PC-9 (cell line): Measurements from ENCODE around the gene WDR83. TPM values are rescaled to one million over a fixed set of nuclear protein-coding genes. Genes with fewer than 3 reads are reported as not detected.

Experiments used
- BruUV-seq: library from RNA; stranded (reverse); fragments of 400-500 nt; replicated peaks from 2 replicates; lab custom pipeline; 2021; lab: Mats Ljungman, UMichigan
- CTCF ChIA-PET: fragments of 300-600 bp; sonication (Branson Sonifier 250); formaldehyde crosslinking; loops from one replicate; lab custom pipeline; 2022; ENCODE audit warnings: antibody characterized with exemption; lab: Charles Lee
- POLR2A ChIA-PET: fragments of 300-600 bp; sonication (Branson Sonifier 250); formaldehyde crosslinking; loops from one replicate; lab custom pipeline; 2022; ENCODE audit warnings: antibody characterized with exemption; ENCODE audit not compliant: unreplicated experiment; lab: Charles Lee
- DNase-seq, 2 experiments: peaks; one replicate each; pipeline versions ENCODE4 v3.0.0 to v3.0.0-alpha.2; 2015 to 2022; ENCODE audit warnings: mixed read lengths in 1 of 2
- H2AFZ ChIP-seq: fragments of 200-600 bp; sonication (generic); 2 replicates; pipeline ENCODE4 v1.8.1; 2017; ENCODE audit warnings: antibody characterized with exemption
- H3F3A ChIP-seq: fragments of 200-600 bp; sonication (generic); 2 replicates; pipeline ENCODE4 v1.8.1; 2017; ENCODE audit warnings: antibody characterized with exemption, mild to moderate bottlenecking, low read depth; ENCODE audit not compliant: insufficient read depth
- H3K27ac ChIP-seq: fragments of 200-600 bp; sonication (generic); 2 replicates; pipeline ENCODE4 v1.6.1; 2016; ENCODE audit warnings: mixed run types
- H3K27me3 ChIP-seq: fragments of 200-600 bp; sonication (generic); 2 replicates; pipeline ENCODE4 v1.6.1; 2016; ENCODE audit warnings: low read depth, mixed run types; ENCODE audit not compliant: insufficient read depth
- H3K36me3 ChIP-seq: fragments of 200-600 bp; sonication (generic); 2 replicates; pipeline ENCODE4 v1.6.1; 2016; ENCODE audit warnings: low read depth, mixed run types
- H3K4me1 ChIP-seq: fragments of 200-600 bp; sonication (generic); replicated peaks from 2 replicates; pipeline ENCODE4 v1.6.1; 2016; ENCODE audit warnings: mixed run types; ENCODE audit not compliant: insufficient read depth
- H3K4me2 ChIP-seq: fragments of 200-600 bp; sonication (generic); 2 replicates; pipeline ENCODE4 v1.6.1; 2017; ENCODE audit warnings: mixed run types
- H3K4me3 ChIP-seq: fragments of 200-600 bp; sonication (generic); 2 replicates; pipeline ENCODE4 v1.6.1; 2016; ENCODE audit warnings: mixed run types
- H3K79me2 ChIP-seq: fragments of 200-600 bp; sonication (generic); 2 replicates; pipeline ENCODE4 v1.6.1; 2017; ENCODE audit warnings: low read depth, mixed run types
- H3K9me2 ChIP-seq: fragments of 200-600 bp; sonication (generic); 2 replicates; pipeline ENCODE4 v1.8.1; 2017; ENCODE audit warnings: mild to moderate bottlenecking; ENCODE audit not compliant: insufficient read depth
- H3K9me3 ChIP-seq: fragments of 200-600 bp; sonication (generic); 2 replicates; pipeline ENCODE4 v1.8.1; 2016; ENCODE audit warnings: low read depth; ENCODE audit not compliant: insufficient read depth
- H4K20me1 ChIP-seq: fragments of 200-600 bp; sonication (generic); 2 replicates; pipeline ENCODE4 v1.8.1; 2017; ENCODE audit not compliant: insufficient read depth
- CTCF ChIP-seq: fragments of 200-600 bp; sonication (generic); conservative IDR thresholded peaks from 2 replicates; pipeline ENCODE4 v1.6.1; 2017; ENCODE audit warnings: mixed run types, antibody characterized with exemption, mild to moderate bottlenecking, moderate library complexity
- EZH2 ChIP-seq: fragments of 200-600 bp; sonication (generic); IDR thresholded peaks from 2 replicates; pipeline ENCODE4 v1.8.0; 2017; ENCODE audit warnings: antibody characterized with exemption, low read depth
- intact Hi-C: fragments of 100-400 bp; cut with micrococcal nuclease; formaldehyde crosslinking; loops from one replicate; pipeline ENCODE4 v1.10.0; 2022; ENCODE audit not compliant: unreplicated experiment
- total RNA-seq: library from RNA; stranded (reverse); gene quantifications from 2 replicates; pipeline ENCODE4 v1.2.3, GENCODE V29; 2021

WDR83 gene
- total RNA-seq, 1 experiment from 2014 or later = 12.9 TPM

GRCh38 chr19:12648088-12648487 is 18.5 kb upstream of the WDR83 start:
- DNase-seq = no peak
- H3K4me1 ChIP-seq = no peaks in the 10 kb centered on the region
- no peaks in the 10 kb centered on the region for H3K9me2 ChIP-seq
- ChIA-PET CTCF (interaction anchor here (0.6 kb wide), 1 partner anchor 1225 kb away, joined by 6 read pairs; no protein-coding TSS in a partner anchor), POLR2A (no interaction called here)
- no TSS peak for BruUV-seq
- no peak overlapping the region for H3K4me3 ChIP-seq
- H3K27ac ChIP-seq = no peak overlapping the region
- no peak overlapping the region for H2AFZ ChIP-seq
- no peaks in the 10 kb centered on the region for H3K9me3 ChIP-seq
- TF ChIP-seq EZH2 = no peak
- no peak for TF ChIP-seq CTCF
- intact Hi-C loops = no loop called here
- no peaks in the 10 kb centered on the region for H3K36me3 ChIP-seq
- no peaks in the 10 kb centered on the region for H3K27me3 ChIP-seq
- no peak overlapping the region for H3K4me2 ChIP-seq
- no peaks in the 10 kb centered on the region for H4K20me1 ChIP-seq
- H3F3A ChIP-seq = no peaks in the 10 kb centered on the region; the same call in 1 of the 2 replicates
- no peaks in the 10 kb centered on the region for H3K79me2 ChIP-seq

GRCh38 chr19:12649941-12650340 is 16.7 kb upstream of the WDR83 start:
- H3K36me3 ChIP-seq = no peaks in the 10 kb centered on the region
- H2AFZ ChIP-seq = no peak overlapping the region
- H3K27me3 ChIP-seq = no peaks in the 10 kb centered on the region
- DNase-seq = no peak
- H3K4me3 ChIP-seq = no peak overlapping the region
- BruUV-seq = no TSS peak
- H4K20me1 ChIP-seq = no peaks in the 10 kb centered on the region
- no peaks in the 10 kb centered on the region for H3K4me1 ChIP-seq
- H3K9me2 ChIP-seq = no peaks in the 10 kb centered on the region
- ChIA-PET POLR2A (interaction anchor here (0.7 kb wide), 1 partner anchor 39 kb away, joined by 5 read pairs; no protein-coding TSS in a partner anchor), CTCF (no interaction called here)
- no peak overlapping the region for H3K4me2 ChIP-seq
- intact Hi-C loops = no loop called here
- no peaks in the 10 kb centered on the region for H3K79me2 ChIP-seq
- H3K9me3 ChIP-seq = no peaks in the 10 kb centered on the region
- peaks cover 2% of the 10 kb centered on the region; the same call in 1 of the 2 replicates for H3F3A ChIP-seq
- TF ChIP-seq CTCF (no peak), EZH2 (no peak)
- no peak overlapping the region for H3K27ac ChIP-seq

GRCh38 chr19:12652219-12652618 is 14.4 kb upstream of the WDR83 start:
- TF ChIP-seq EZH2 (no peak), CTCF (no peak)
- Histone ChIP-seq H2AFZ (no peak overlapping the region), H3K27me3 (no peaks in the 10 kb centered on the region), H3F3A (peaks cover 4% of the 10 kb centered on the region; the same call in 1 of the 2 replicates), H3K27ac (no peak overlapping the region), H3K4me1 (no peaks in the 10 kb centered on the region), H4K20me1 (no peaks in the 10 kb centered on the region), H3K4me2 (no peak overlapping the region), H3K9me3 (no peaks in the 10 kb centered on the region), H3K4me3 (no peak overlapping the region), H3K36me3 (no peaks in the 10 kb centered on the region), H3K9me2 (no peaks in the 10 kb centered on the region), H3K79me2 (no peaks in the 10 kb centered on the region)
- ChIA-PET POLR2A (no interaction called here), CTCF (no interaction called here)
- intact Hi-C loops = no loop called here
- no peak for DNase-seq
- no TSS peak for BruUV-seq
